ENCODE measurements around the gene KDELR3.

DNA sequence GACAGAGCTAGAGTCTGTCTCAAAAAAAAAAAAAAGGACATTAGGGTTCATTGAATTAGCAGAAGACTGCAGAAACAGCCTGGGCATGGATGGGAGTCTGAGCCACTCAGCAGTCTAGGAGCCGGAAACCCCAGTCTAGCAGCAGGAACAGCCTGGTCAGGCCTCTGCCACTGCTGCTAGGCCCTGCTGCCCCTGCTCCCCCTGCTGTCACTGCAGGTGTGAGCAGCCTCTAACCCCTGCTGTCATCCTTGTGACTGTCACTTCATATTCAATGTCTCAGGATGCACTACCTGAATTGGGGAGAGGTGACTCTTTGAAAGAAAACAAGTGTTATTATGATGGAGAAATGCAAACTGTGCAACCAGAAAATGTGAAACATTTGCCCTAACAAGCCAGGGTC lies 45.2 kb downstream of the KDELR3 start:
- TF ChIP-seq, protein P1, sequence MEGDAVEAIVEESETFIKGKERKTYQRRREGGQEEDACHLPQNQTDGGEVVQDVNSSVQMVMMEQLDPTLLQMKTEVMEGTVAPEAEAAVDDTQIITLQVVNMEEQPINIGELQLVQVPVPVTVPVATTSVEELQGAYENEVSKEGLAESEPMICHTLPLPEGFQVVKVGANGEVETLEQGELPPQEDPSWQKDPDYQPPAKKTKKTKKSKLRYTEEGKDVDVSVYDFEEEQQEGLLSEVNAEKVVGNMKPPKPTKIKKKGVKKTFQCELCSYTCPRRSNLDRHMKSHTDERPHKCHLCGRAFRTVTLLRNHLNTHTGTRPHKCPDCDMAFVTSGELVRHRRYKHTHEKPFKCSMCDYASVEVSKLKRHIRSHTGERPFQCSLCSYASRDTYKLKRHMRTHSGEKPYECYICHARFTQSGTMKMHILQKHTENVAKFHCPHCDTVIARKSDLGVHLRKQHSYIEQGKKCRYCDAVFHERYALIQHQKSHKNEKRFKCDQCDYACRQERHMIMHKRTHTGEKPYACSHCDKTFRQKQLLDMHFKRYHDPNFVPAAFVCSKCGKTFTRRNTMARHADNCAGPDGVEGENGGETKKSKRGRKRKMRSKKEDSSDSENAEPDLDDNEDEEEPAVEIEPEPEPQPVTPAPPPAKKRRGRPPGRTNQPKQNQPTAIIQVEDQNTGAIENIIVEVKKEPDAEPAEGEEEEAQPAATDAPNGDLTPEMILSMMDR (IDR thresholded peaks at IDR 0.05) = peak; percentile 28; the same call in 1 of the 2 replicates
- TF ChIP-seq ZFX (IDR thresholded peaks at IDR 0.05; ENCODE audit: borderline replicate concordance) = no peak

Measured in 22Rv1 (cell line).